ENCODE data around the gene NOB1. TPM values are rescaled to one million over a fixed set of nuclear protein-coding genes. Genes with fewer than 3 reads are reported as not detected.
"Not testable (repeated sequence)": the region's sequence is repeated elsewhere in the genome, so short reads cannot be mapped to it uniquely, and the experiment has no call there.

The NOB1 gene
- polyA plus RNA-seq (ENCODE audit: insufficient read length): 66.0 TPM
- long read RNA-seq, donor 1, transcript NOB1-201 (9 exons, 1,734 nt): major isoform, 15 of 20 reads
- long read RNA-seq, donor 1, partial matches to known transcripts: 5 of 20 reads
- long read RNA-seq, donor 1, other reads (novel, unspliced or antisense): 0 of 20 reads
- long read RNA-seq, donor 2, transcript NOB1-201 (9 exons, 1,734 nt): major isoform, 17 of 26 reads
- long read RNA-seq, donor 2, partial matches to known transcripts: 8 of 26 reads
- long read RNA-seq, donor 2, other reads (novel, unspliced or antisense): 0 of 26 reads
- long read RNA-seq, donor 3, transcript NOB1-201 (9 exons, 1,734 nt): major isoform, 15 of 15 reads
- long read RNA-seq, donor 3, partial matches to known transcripts: 0 of 15 reads
- long read RNA-seq, donor 3, other reads (novel, unspliced or antisense): 0 of 15 reads
- long read RNA-seq, donor 4, partial matches to known transcripts: 0 of 1 reads
- long read RNA-seq, donor 4, other reads (novel, unspliced or antisense): 0 of 1 reads
- long read RNA-seq, donor 5, transcript NOB1-201 (9 exons, 1,734 nt): major isoform, 26 of 40 reads
- long read RNA-seq, donor 5, partial matches to known transcripts: 12 of 40 reads
- long read RNA-seq, donor 5, other reads (novel, unspliced or antisense): 0 of 40 reads
- long read RNA-seq, donor 6, transcript NOB1-201 (9 exons, 1,734 nt): major isoform, 8 of 23 reads
- long read RNA-seq, donor 6, partial matches to known transcripts: 14 of 23 reads
- long read RNA-seq, donor 6, other reads (novel, unspliced or antisense): 0 of 23 reads
- long read RNA-seq, donor 7, transcript NOB1-201 (9 exons, 1,734 nt): major isoform, 27 of 41 reads
- long read RNA-seq, donor 7, partial matches to known transcripts: 13 of 41 reads
- long read RNA-seq, donor 7, other reads (novel, unspliced or antisense): 0 of 41 reads
- long read RNA-seq, donor 8, transcript NOB1-201 (9 exons, 1,734 nt): major isoform, 6 of 11 reads
- long read RNA-seq, donor 8, partial matches to known transcripts: 5 of 11 reads
- long read RNA-seq, donor 8, other reads (novel, unspliced or antisense): 0 of 11 reads

GRCh38 chr16:69754469-69755310, at the start of gene NOB1:
Gene NOB1 (minus strand): TSS chr16:69754926. CDS start chr16:69754910, 16 bp downstream.
- DNase-seq: peak; percentile 94

GRCh38 chr16:69804297-69804696, 49.6 kb upstream of the NOB1 start:
- no peak for DNase-seq

- DNase-seq: no peak
These were observed 44.9 kb upstream of the NOB1 start for GRCh38 chr16:69799611-69800031.

GRCh38 chr16:69798466-69798865, 43.7 kb upstream of the NOB1 start:
- no peak for DNase-seq

GRCh38 chr16:69796285-69797118, 41.8 kb upstream of the NOB1 start:
- peak; percentile 78 for DNase-seq

GRCh38 chr16:69794486-69794885, 39.8 kb upstream of the NOB1 start:
- DNase-seq: no peak

GRCh38 chr16:69793526-69793925, 38.8 kb upstream of the NOB1 start:
- DNase-seq: no peak

GRCh38 chr16:69791391-69791847, 36.7 kb upstream of the NOB1 start:
- DNase-seq: not testable (repeated sequence)

GRCh38 chr16:69787883-69788282, 33.2 kb upstream of the NOB1 start:
- no peak for DNase-seq

- DNase-seq: no peak
These were observed 29.9 kb upstream of the NOB1 start for GRCh38 chr16:69784586-69784985.

GRCh38 chr16:69781118-69781517, 26.4 kb upstream of the NOB1 start:
- no peak for DNase-seq

- no peak for DNase-seq
These were observed 25.0 kb upstream of the NOB1 start for GRCh38 chr16:69779724-69780123.

GRCh38 chr16:69775563-69775962, 20.8 kb upstream of the NOB1 start:
- DNase-seq: no peak

- DNase-seq: no peak
These were observed 18.7 kb upstream of the NOB1 start for GRCh38 chr16:69773260-69773947.

GRCh38 chr16:69771651-69771967, 16.9 kb upstream of the NOB1 start:
- DNase-seq: no peak

GRCh38 chr16:69769404-69769803, 14.7 kb upstream of the NOB1 start:
- no peak for DNase-seq

GRCh38 chr16:69768666-69769065, 13.9 kb upstream of the NOB1 start:
- no peak for DNase-seq

GRCh38 chr16:69767459-69768229, 12.9 kb upstream of the NOB1 start:
- DNase-seq: no peak

- no peak for DNase-seq
These were observed 8.8 kb upstream of the NOB1 start for GRCh38 chr16:69763599-69763942.

Data from left kidney (tissue), 8 donors.